Activated T-cell treated with anti-CD3 and anti-CD28 coated beads, Interleukin-2, amount 50 U/mL, for 24 hours (primary cell): ENCODE measurements around the gene SEZ6.

ENCODE experiments used
- DNase-seq: peaks from one replicate; pipeline ENCODE4 v3.0.0-alpha.2; 2020
- H3K27ac Mint-ChIP-seq: 2 replicates; pipeline ENCODE4 v1.8.0; 2020; ENCODE audit warnings: mild to moderate bottlenecking, mixed read lengths
- H3K27me3 Mint-ChIP-seq: 2 replicates; pipeline ENCODE4 v1.8.0; 2020; ENCODE audit warnings: mixed read lengths
- H3K36me3 Mint-ChIP-seq: 2 replicates; pipeline ENCODE4 v1.8.0; 2020; ENCODE audit warnings: low read depth, mixed read lengths
- H3K4me1 Mint-ChIP-seq: 2 replicates; pipeline ENCODE4 v1.8.0; 2020; ENCODE audit warnings: low read depth, mixed read lengths
- H3K4me3 Mint-ChIP-seq: 2 replicates; pipeline ENCODE4 v1.8.0; 2020; ENCODE audit warnings: mild to moderate bottlenecking, moderate library complexity, mixed read lengths
- H3K9me3 Mint-ChIP-seq: 2 replicates; pipeline ENCODE4 v1.8.0; 2020; ENCODE audit warnings: mixed read lengths

Gene SEZ6

GRCh38 chr17:29042026-29042678 lies 36.3 kb upstream of the SEZ6 start:
- DNase-seq: no peak
- peaks cover 10% of the 10 kb centered on the region for H3K27me3 Mint-ChIP-seq
- H3K9me3 Mint-ChIP-seq: no peaks in the 10 kb centered on the region
- H3K4me1 Mint-ChIP-seq: peaks cover 6% of the 10 kb centered on the region
- no peak overlapping the region for H3K27ac Mint-ChIP-seq
- no peak overlapping the region for H3K4me3 Mint-ChIP-seq
- H3K36me3 Mint-ChIP-seq: no peaks in the 10 kb centered on the region

GRCh38 chr17:29041571-29041970 lies 35.7 kb upstream of the SEZ6 start:
- Mint-ChIP-seq H3K27me3 (peaks cover 8% of the 10 kb centered on the region), H3K4me3 (no peak overlapping the region), H3K27ac (no peak overlapping the region), H3K4me1 (peaks cover 6% of the 10 kb centered on the region), H3K9me3 (no peaks in the 10 kb centered on the region), H3K36me3 (no peaks in the 10 kb centered on the region)
- no peak for DNase-seq

- Mint-ChIP-seq H3K27me3 (peaks cover 8% of the 10 kb centered on the region), H3K27ac (no peak overlapping the region), H3K36me3 (no peaks in the 10 kb centered on the region), H3K4me1 (peaks cover 6% of the 10 kb centered on the region), H3K9me3 (no peaks in the 10 kb centered on the region), H3K4me3 (no peak overlapping the region)
- DNase-seq: no peak
Measured at GRCh38 chr17:29041091-29041490, 35.3 kb upstream of the SEZ6 start.

GRCh38 chr17:29039764-29040598 lies 34.1 kb upstream of the SEZ6 start:
- Mint-ChIP-seq H3K4me3 (no peak overlapping the region), H3K36me3 (no peaks in the 10 kb centered on the region), H3K4me1 (peaks cover 6% of the 10 kb centered on the region), H3K27me3 (peaks cover 13% of the 10 kb centered on the region), H3K9me3 (no peaks in the 10 kb centered on the region), H3K27ac (no peak overlapping the region)
- DNase-seq: no peak

- peaks cover 8% of the 10 kb centered on the region for H3K9me3 Mint-ChIP-seq
- H3K4me3 Mint-ChIP-seq: no peak overlapping the region
- peaks cover 26% of the 10 kb centered on the region for H3K27me3 Mint-ChIP-seq
- DNase-seq: no peak
- H3K4me1 Mint-ChIP-seq: peaks cover 6% of the 10 kb centered on the region
- H3K27ac Mint-ChIP-seq: no peak overlapping the region
- no peaks in the 10 kb centered on the region for H3K36me3 Mint-ChIP-seq
Measured at GRCh38 chr17:29038085-29038795, 32.4 kb upstream of the SEZ6 start.

GRCh38 chr17:29037739-29038084 lies 31.9 kb upstream of the SEZ6 start:
- peaks cover 5% of the 10 kb centered on the region for H3K4me1 Mint-ChIP-seq
- H3K36me3 Mint-ChIP-seq: no peaks in the 10 kb centered on the region
- H3K4me3 Mint-ChIP-seq: no peak overlapping the region
- H3K27me3 Mint-ChIP-seq: peaks cover 30% of the 10 kb centered on the region
- DNase-seq: no peak
- peaks cover 8% of the 10 kb centered on the region for H3K9me3 Mint-ChIP-seq
- H3K27ac Mint-ChIP-seq: no peak overlapping the region

- H3K27ac Mint-ChIP-seq: no peak overlapping the region
Measured at GRCh38 chr17:29036584-29036983, 30.8 kb upstream of the SEZ6 start.

GRCh38 chr17:29034510-29034909 lies 28.7 kb upstream of the SEZ6 start:
- Mint-ChIP-seq H3K4me3 (no peak overlapping the region), H3K9me3 (peaks cover 8% of the 10 kb centered on the region), H3K36me3 (no peaks in the 10 kb centered on the region), H3K4me1 (no peaks in the 10 kb centered on the region), H3K27me3 (peaks cover 56% of the 10 kb centered on the region), H3K27ac (no peak overlapping the region)
- DNase-seq: no peak

More at GRCh38 chr17:29036584-29036983, 30.8 kb upstream of the SEZ6 start:
- H3K27me3 Mint-ChIP-seq: peaks cover 41% of the 10 kb centered on the region
- H3K36me3 Mint-ChIP-seq: no peaks in the 10 kb centered on the region
- H3K4me1 Mint-ChIP-seq: no peaks in the 10 kb centered on the region
- DNase-seq: no peak
- H3K9me3 Mint-ChIP-seq: peaks cover 8% of the 10 kb centered on the region
- H3K4me3 Mint-ChIP-seq: no peak overlapping the region

- H3K4me3 Mint-ChIP-seq: no peak overlapping the region
- H3K27ac Mint-ChIP-seq: no peak overlapping the region
- no peak for DNase-seq
- peaks cover 66% of the 10 kb centered on the region for H3K27me3 Mint-ChIP-seq
- no peaks in the 10 kb centered on the region for H3K4me1 Mint-ChIP-seq
- peaks cover 8% of the 10 kb centered on the region for H3K9me3 Mint-ChIP-seq
- no peaks in the 10 kb centered on the region for H3K36me3 Mint-ChIP-seq
Measured at GRCh38 chr17:29032857-29033197, 27.0 kb upstream of the SEZ6 start.

GRCh38 chr17:29032013-29032856 lies 26.4 kb upstream of the SEZ6 start:
- Mint-ChIP-seq H3K27me3 (peaks cover 70% of the 10 kb centered on the region), H3K36me3 (no peaks in the 10 kb centered on the region), H3K9me3 (peaks cover 8% of the 10 kb centered on the region), H3K4me1 (no peaks in the 10 kb centered on the region), H3K27ac (no peak overlapping the region), H3K4me3 (no peak overlapping the region)
- no peak for DNase-seq

- H3K4me3 Mint-ChIP-seq: no peak overlapping the region
- H3K36me3 Mint-ChIP-seq: no peaks in the 10 kb centered on the region
- H3K27ac Mint-ChIP-seq: no peak overlapping the region
- peaks cover 76% of the 10 kb centered on the region for H3K27me3 Mint-ChIP-seq
- no peak for DNase-seq
- no peaks in the 10 kb centered on the region for H3K4me1 Mint-ChIP-seq
- peaks cover 8% of the 10 kb centered on the region for H3K9me3 Mint-ChIP-seq
Measured at GRCh38 chr17:29031488-29031887, 25.7 kb upstream of the SEZ6 start.

- Mint-ChIP-seq H3K27ac (no peak overlapping the region), H3K9me3 (no peaks in the 10 kb centered on the region), H3K36me3 (no peaks in the 10 kb centered on the region), H3K27me3 (peaks cover 66% of the 10 kb centered on the region), H3K4me1 (peaks cover 3% of the 10 kb centered on the region), H3K4me3 (no peak overlapping the region)
- no peak for DNase-seq
Measured at GRCh38 chr17:29024316-29024952, 18.6 kb upstream of the SEZ6 start.

GRCh38 chr17:29022074-29022473 lies 16.2 kb upstream of the SEZ6 start:
- H3K27ac Mint-ChIP-seq: no peak overlapping the region
- H3K4me1 Mint-ChIP-seq: peaks cover 5% of the 10 kb centered on the region
- H3K36me3 Mint-ChIP-seq: no peaks in the 10 kb centered on the region
- no peak for DNase-seq
- H3K4me3 Mint-ChIP-seq: no peak overlapping the region
- no peaks in the 10 kb centered on the region for H3K9me3 Mint-ChIP-seq
- peaks cover 72% of the 10 kb centered on the region for H3K27me3 Mint-ChIP-seq

- peaks cover 70% of the 10 kb centered on the region for H3K27me3 Mint-ChIP-seq
- H3K4me1 Mint-ChIP-seq: peaks cover 5% of the 10 kb centered on the region
- no peaks in the 10 kb centered on the region for H3K9me3 Mint-ChIP-seq
- no peaks in the 10 kb centered on the region for H3K36me3 Mint-ChIP-seq
- H3K27ac Mint-ChIP-seq: no peak overlapping the region
- no peak for DNase-seq
- no peak overlapping the region for H3K4me3 Mint-ChIP-seq
Measured at GRCh38 chr17:29021226-29021625, 15.4 kb upstream of the SEZ6 start.
